ENCODE results near the gene RPS25. TPM values are rescaled to one million over a fixed set of nuclear protein-coding genes. Genes with fewer than 3 reads are reported as not detected.

Gene RPS25
- total RNA-seq, 4 donors from 2014 or later: 729 to 2,261 (median 1,537) TPM

GRCh38 chr11:119030029-119030328 lies 11.8 kb upstream of the RPS25 start:
- Histone ChIP-seq H3K36me3 (peaks cover 0 to 33% (median 0%) of the 10 kb centered on the region in 3 donors), H3K4me1 (peaks cover 12 to 34% (median 19%) of the 10 kb centered on the region in 3 donors), H3K27me3 (no peaks in the 10 kb centered on the region), H3K9me3 (no peaks in the 10 kb centered on the region), H3K4me3 (peak overlapping the region; percentile 49 to 87 (median 84)), H3K27ac (peak overlapping the region; percentile 82 to 94 (median 89))
- TF ChIP-seq CTCF (IDR thresholded peaks at IDR 0.05) (no peak), POLR2A (IDR thresholded peaks at IDR 0.05) (no peak)
- intact Hi-C loops (cut with DNase I): no loop called here
- 0% methylated on average over 7 of the region's 13 CpGs; no CpG with 5 or more reads in 1 of the 2 donors for WGBS, 2 donors
- no peak for DNase-seq

DNA sequence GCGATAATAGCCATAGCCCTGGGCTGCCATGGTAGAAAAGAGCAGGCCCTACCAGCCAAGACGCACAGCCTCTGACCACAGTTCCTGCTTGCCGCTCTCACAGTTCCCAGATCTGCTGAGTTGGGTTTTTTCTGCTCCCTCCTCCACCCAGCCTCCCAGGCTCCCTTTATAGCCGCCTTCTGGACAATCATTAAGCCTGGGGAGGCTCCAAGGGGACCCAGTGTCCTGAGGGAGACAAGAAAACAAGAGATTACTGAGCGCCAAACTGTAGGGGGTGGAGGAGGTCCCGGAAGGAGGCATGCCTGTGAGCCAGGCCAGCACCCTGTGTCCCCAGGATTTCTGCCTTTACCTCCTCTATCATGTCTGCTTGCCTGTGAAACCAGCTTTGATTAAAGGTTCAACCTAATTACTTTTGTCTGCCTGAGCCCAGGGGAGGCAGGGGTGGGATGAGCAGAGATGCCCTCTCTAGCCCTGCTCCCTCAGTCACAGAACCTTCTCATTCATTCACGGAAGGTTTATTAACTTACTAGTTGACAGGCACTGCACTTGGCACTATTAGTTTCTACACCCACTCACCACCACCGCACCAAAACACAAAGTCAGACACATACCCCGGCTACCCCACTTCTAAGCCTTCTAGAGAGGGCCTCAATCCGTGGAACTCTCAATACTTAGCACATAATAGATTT lies 11.3 kb upstream of the RPS25 start:
- Histone ChIP-seq H3K36me3 (peaks cover 0 to 37% (median 0%) of the 10 kb centered on the region in 3 donors), H3K9me3 (no peaks in the 10 kb centered on the region), H3K4me1 (peaks cover 12 to 38% (median 19%) of the 10 kb centered on the region in 3 donors), H3K27ac (peak overlapping the region; percentile 82 to 94 (median 89)), H3K27me3 (no peaks in the 10 kb centered on the region), H3K4me3 (peak overlapping the region; percentile 49 to 87 (median 84))
- DNase-seq: no peak
- TF ChIP-seq POLR2A (IDR thresholded peaks at IDR 0.05) (no peak), CTCF (IDR thresholded peaks at IDR 0.05) (no peak)
- WGBS, 2 donors: 36 to 43% methylated on average over 8 to 9 of the region's 10 CpGs
- intact Hi-C loops (cut with DNase I): no loop called here

DNA sequence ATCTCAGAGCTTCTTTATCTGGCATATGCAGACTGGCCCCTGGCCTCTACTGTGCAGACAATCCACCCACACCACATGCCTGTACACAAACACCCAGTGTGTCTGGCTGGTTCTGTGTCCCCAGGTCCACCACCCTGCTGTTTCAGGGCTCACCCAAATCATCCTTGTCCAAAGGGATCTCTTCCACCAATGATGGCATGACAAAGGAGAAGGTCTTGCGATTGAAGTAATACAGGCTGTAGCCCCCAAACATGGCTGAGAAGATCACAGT lies 10.9 kb upstream of the RPS25 start:
- Histone ChIP-seq H3K4me1 (peaks cover 12 to 38% (median 19%) of the 10 kb centered on the region in 3 donors), H3K27ac (peak overlapping the region in 2 of 4 donors; percentile 87 to 94), H3K27me3 (no peaks in the 10 kb centered on the region), H3K36me3 (peaks cover 0 to 42% (median 4%) of the 10 kb centered on the region in 3 donors), H3K4me3 (peak overlapping the region in 1 of 4 donors; percentile 86), H3K9me3 (no peaks in the 10 kb centered on the region)
- no peak for DNase-seq
- intact Hi-C loops (cut with DNase I): no loop called here
- 100% methylated on average over 1 of the region's 1 CpG; no CpG with 5 or more reads in 1 of the 2 donors for WGBS, 2 donors
- no peak for TF ChIP-seq POLR2A (IDR thresholded peaks at IDR 0.05)

- WGBS, 2 donors: 75 to 83% methylated on average over 8 to 9 of the region's 9 CpGs
- DNase-seq: no peak
- peaks cover 12 to 43% (median 19%) of the 10 kb centered on the region in 3 donors for H3K4me1 ChIP-seq
- H3K27ac ChIP-seq: peak overlapping the region in 1 of 4 donors; percentile 94
- H3K9me3 ChIP-seq: no peaks in the 10 kb centered on the region
- TF ChIP-seq POLR2A (IDR thresholded peaks at IDR 0.05) (no peak), CTCF (IDR thresholded peaks at IDR 0.05) (no peak)
- intact Hi-C loops (cut with DNase I): no loop called here
- H3K4me3 ChIP-seq: no peak overlapping the region
- H3K36me3 ChIP-seq: peaks cover 0 to 47% (median 9%) of the 10 kb centered on the region in 3 donors
- no peaks in the 10 kb centered on the region for H3K27me3 ChIP-seq
Measured at GRCh38 chr11:119028346-119029068, 10.4 kb upstream of the RPS25 start.

DNA sequence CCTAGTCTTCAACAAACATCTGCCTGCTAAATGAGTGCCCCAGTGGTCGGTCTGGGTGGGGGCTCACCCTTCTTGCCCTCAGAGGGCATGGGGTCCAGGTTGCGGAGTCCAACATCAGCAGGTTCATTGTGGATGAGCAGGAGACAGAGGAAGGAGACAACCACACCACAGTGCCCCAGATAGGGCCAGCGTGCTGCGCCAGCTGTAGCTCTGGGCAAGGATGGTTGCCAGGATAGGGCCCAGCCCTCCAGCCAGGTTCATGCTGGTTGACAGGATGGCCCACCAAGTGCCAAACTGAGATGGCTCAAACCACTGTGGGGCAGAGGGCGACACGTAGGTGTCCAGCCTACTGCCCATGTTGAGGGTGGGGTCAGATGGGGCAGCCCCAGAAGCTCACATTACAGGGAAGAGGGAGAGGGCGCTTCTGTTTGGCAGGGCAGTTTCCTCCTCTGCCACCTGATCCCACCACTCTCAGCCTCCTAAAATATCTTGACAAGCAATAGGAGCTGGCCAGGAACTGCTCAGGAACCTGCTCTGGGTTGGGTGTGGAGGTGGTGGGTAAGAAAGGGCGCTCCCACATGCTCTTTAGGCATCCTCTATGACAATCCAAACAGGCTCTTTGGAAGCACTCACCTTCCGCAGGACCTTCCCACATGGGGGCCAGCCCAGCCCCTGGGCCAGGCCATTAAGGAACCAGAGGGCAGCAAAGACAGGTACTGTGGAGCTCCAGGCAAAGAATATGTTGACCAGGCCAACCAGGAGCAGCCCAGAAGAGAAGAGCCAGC lies 9.6 kb upstream of the RPS25 start:
- no peak for DNase-seq
- Histone ChIP-seq H3K36me3 (peaks cover 0 to 53% (median 13%) of the 10 kb centered on the region in 3 donors), H3K4me3 (no peak overlapping the region), H3K4me1 (peaks cover 12 to 48% (median 19%) of the 10 kb centered on the region in 3 donors), H3K9me3 (no peaks in the 10 kb centered on the region), H3K27me3 (no peaks in the 10 kb centered on the region), H3K27ac (no peak overlapping the region)
- intact Hi-C loops (cut with DNase I): no loop called here
- WGBS, 2 donors: 100% methylated on average over 3 of the region's 9 CpGs; no CpG with 5 or more reads in 1 of the 2 donors
- TF ChIP-seq POLR2A (IDR thresholded peaks at IDR 0.05) (no peak), CTCF (IDR thresholded peaks at IDR 0.05) (no peak)

Measured in esophagus squamous epithelium (tissue), 5 donors.